G401 (cell line): Measurements from ENCODE around the gene DNALI1. TPM values are rescaled to one million over a fixed set of nuclear protein-coding genes. Genes with fewer than 3 reads are reported as not detected.
"Not testable (repeated sequence)": the region's sequence is repeated elsewhere in the genome, so short reads cannot be mapped to it uniquely, and the experiment has no call there.

Experiments
- DNase-seq: peaks from one replicate; pipeline ENCODE4 v3.0.0-alpha.2; 2015; ENCODE audit warnings: low spot score
- in situ Hi-C: cut with HindIII; loops from 2 replicates; pipeline ENCODE4 v1.10.0; 2016; ENCODE audit warnings: low sequenced_read_pairs, mixed read lengths
- total RNA-seq: library from RNA; depleted of rRNA; stranded (reverse); fragments of >200 nt; shearing (Covaris generic); gene quantifications from 2 replicates; pipeline ENCODE4 v1.2.3, GENCODE V29; 2014; rRNA removed

DNALI1 gene
- not detected in 2 replicates for total RNA-seq

DNA sequence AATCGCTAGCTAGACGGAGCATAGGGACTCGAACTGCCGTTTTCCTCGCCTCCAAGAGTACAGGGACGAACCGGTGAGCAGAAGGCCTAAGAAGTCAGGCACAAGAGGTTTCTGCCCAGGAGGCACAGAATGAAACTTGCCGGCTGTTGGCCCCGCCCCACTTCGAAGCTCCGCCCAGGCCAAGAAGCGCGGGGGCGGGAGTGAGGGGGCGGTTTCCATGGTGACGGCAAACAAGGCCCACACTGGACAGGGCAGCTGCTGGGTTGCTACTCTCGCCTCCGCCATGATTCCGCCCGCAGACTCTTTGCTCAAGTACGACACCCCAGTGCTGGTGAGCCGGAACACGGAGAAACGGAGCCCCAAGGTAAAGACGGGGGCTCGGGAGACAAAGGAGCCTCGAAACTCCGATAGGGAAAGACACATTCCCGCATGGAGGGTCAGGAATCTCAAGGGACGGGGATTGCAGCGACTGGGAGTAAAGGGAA, at the start of gene DNALI1:
Gene DNALI1, plus strand, starts transcription at position 229 of the 485 bp plus-strand sequence. Its CDS starts 55 bp downstream, at position 284.
- DNase-seq = peak; percentile 75
- in situ Hi-C loops = no loop called here

- peak; percentile 10 for DNase-seq
- in situ Hi-C loops = no loop called here
Measured at GRCh38 chr1:37509181-37509580, 47.6 kb upstream of the DNALI1 start.

GRCh38 chr1:37513795-37514349, 42.9 kb upstream of the DNALI1 start:
- in situ Hi-C loops = no loop called here
- peak; percentile 74 for DNase-seq

GRCh38 chr1:37514350-37515184, 42.2 kb upstream of the DNALI1 start, which contains the start of gene MEAF6:
Gene MEAF6 (minus strand): TSS chr1:37514766. CDS start chr1:37514746, 20 bp downstream.
- DNase-seq = peak; percentile 78
- in situ Hi-C loops = no loop called here

DNA sequence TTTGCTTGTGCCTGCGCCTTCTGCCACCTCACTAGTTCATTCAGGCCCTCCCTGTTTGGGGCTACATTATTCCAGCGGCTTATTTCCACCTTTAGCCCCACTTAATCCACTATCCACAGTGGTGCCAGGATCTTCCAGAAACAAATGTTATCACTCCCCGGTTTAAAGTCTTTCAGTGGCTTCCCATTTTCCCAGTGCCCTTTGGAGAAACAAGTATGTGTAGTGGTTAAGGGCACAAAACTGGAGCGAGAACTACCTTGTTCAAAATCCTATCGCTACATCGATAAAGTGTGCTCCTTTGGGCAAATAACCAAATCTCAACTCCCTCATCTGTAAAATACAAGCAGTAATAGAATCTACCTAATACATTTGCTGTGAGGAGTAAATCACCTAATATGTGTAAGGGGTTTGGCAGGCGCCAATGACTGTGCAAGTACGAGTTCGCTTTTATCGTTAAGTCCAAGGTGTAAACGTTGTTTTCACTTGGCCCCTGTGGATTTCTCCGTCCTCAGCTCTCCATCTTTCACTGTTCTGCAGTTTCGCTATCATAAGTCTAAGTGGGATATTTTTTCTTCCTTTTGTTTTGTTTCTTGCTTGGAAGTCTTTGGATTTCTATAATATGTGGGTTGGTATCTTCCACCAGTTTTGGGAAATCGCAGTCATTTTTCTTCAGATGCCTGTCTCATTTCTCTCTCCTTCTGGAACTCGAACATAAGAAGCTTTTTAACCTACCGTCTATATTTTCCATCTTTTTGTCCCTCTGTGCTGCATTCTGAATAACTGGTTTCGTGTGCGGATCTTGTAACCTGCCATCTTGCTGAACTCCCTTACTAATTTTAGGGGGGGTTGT, 41.3 kb upstream of the DNALI1 start:
- no peak for DNase-seq
- in situ Hi-C loops = no loop called here

- in situ Hi-C loops = no loop called here
- no peak for DNase-seq
Measured at GRCh38 chr1:37517569-37517968, 39.2 kb upstream of the DNALI1 start.

DNA sequence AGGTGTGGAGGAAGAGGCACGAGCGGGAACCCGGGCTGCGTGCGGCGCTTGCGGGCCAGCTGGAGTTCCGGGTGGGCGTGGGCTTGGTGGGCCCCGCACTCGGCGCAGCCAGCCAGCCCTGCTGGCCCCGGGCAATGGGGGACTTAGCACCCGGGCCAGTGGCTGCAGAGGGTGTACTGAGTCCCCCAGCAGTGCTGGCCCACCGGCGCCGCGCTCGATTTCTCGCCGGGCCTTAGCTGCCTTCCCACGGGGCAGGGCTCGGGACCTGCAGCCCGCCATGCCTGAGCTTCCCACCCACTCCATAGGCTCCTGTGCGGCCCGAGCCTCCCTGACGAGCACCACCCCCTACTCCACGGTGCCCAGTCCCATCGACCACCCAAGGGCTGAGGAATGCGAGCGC, 38.5 kb upstream of the DNALI1 start:
- DNase-seq, in situ Hi-C loops: not testable (repeated sequence)

- DNase-seq, in situ Hi-C loops: not testable (repeated sequence)
Measured at GRCh38 chr1:37518929-37519328, 37.8 kb upstream of the DNALI1 start.

- no peak for DNase-seq
- in situ Hi-C loops = no loop called here
Measured at GRCh38 chr1:37519613-37520012, 37.1 kb upstream of the DNALI1 start.

DNA sequence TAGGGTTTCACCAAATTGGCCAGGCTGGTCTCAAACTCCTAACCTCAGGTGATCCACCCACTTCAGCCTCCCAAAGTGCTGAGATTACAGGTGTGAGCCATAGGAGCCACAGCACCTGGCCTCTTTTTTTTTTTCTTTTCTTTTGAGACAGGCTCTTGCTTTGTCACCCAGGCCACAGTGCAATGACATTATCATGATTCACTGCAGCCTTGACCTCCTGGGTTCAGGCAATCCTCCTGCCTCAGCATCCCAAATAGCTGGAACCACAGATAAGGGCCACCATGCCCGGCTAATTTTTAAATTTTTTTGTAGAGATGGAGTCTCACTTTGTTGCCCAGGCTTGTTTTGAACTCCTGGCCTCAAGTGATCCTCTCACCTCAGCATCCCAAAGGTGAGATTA, 26.9 kb upstream of the DNALI1 start:
- in situ Hi-C loops, DNase-seq: not testable (repeated sequence)

- DNase-seq, in situ Hi-C loops: not testable (repeated sequence)
Measured at GRCh38 chr1:37532418-37533156, 24.2 kb upstream of the DNALI1 start.

GRCh38 chr1:37533317-37534093, 23.2 kb upstream of the DNALI1 start:
- no peak for DNase-seq
- in situ Hi-C loops = no loop called here

DNA sequence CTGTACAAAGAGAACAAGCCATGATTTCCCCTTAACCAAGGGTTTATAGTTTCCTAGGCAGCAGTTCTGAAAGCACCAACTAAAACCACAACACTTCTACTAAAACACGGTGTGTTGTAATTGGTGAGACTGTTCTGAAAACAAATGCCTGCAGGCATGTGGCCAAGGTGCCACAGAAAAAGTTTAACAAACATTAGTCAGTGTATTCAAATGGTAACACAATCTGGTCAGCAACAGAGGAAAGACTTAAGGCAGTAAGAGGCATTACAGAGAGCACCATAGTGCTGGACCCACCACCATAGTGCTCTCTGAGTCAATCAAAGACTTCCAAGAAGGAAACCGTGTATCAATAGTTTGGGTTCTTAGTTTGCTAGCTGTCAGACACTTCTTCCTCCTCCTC, 19.4 kb upstream of the DNALI1 start:
- in situ Hi-C loops = no loop called here
- no peak for DNase-seq

DNA sequence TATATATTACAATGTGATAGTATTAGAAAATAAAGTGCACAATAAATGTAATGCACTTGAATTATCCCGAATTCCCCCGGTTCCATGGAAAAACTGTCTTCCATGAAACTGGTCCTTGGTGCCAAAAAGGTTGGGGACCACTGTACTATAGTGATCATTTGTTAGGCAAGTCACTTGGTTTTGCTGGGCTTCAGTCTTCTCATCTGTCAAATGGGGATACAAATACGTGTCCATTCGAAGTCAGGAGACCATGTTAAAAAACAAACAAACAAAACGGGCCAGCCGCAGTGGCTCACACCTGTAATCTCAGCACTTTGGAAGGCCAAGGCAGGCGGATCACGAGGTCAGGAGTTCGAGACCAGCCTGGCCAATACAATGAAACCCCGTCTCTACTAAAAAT, 17.6 kb upstream of the DNALI1 start:
- in situ Hi-C loops, DNase-seq: not testable (repeated sequence)

GRCh38 chr1:37540036-37540785, 16.5 kb upstream of the DNALI1 start:
- no peak for DNase-seq
- in situ Hi-C loops = no loop called here

- in situ Hi-C loops = no loop called here
Measured at GRCh38 chr1:37544530-37544929, 12.2 kb upstream of the DNALI1 start.

GRCh38 chr1:37545019-37545418, 11.7 kb upstream of the DNALI1 start:
- DNase-seq = no peak
- in situ Hi-C loops = no loop called here

More at GRCh38 chr1:37544530-37544929, 12.2 kb upstream of the DNALI1 start:
- DNase-seq = no peak
